ENCODE measurements around the gene IFT172.

DNA sequence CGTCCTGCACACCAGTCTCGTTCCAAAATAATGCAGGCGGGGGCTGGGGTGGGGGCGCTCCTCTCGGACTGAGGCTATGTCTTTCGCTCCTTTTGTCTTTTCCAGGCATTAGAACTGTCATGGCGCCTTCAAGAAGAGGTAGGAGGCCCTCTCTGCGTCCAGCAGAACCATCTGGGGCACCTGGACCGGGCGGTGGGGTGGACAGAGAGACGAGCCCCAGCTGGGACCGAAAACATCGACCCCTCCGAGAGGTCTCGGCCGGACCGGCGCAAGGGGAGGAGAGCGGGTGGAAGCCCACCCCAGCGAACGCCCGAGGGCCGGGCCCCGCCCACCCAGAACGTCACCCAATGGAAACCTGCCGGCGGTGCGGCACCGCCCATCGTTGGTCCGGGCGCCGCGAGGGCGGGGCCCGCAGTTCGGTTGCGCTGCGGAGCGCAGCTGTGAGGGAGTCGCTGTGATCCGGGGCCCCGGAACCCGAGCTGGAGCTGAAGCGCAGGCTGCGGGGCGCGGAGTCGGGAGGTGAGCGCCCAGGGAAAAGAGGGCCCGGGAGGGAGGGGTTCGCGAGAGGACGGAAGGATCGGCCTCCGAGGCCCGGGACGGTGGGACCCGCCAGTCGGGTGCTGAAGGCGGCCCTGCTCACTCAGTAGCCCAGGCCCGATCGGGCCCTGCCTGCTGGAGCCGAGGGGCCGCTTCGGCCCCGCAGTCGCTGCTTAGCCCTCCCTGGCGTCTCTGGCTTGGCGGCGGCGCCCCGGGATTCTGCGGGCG lies 61.1 kb downstream of the IFT172 start, which contains the start of gene NRBP1:
- TF ChIP-seq MYC (IDR thresholded peaks at IDR 0.05; ENCODE audit: low read depth, low read length), result no peak
- peak; percentile 84 for TF ChIP-seq POLR2A (IDR thresholded peaks at IDR 0.05; ENCODE audit: low read depth, low read length)
- TF ChIP-seq POLR2AphosphoS5 (IDR thresholded peaks at IDR 0.05; ENCODE audit: insufficient read depth, low read depth, low read length), result peak; percentile 86
- TF ChIP-seq CTCF (IDR thresholded peaks at IDR 0.05; ENCODE audit: extremely low read depth in 1 of 2, insufficient read depth in 1 of 2, low read depth in 1 of 2, low read length in 2 of 2), result no peak
- peak; percentile 63 for TF ChIP-seq FOS (IDR thresholded peaks at IDR 0.05; ENCODE audit: borderline replicate concordance, insufficient read depth, low read length)
- no peak for TF ChIP-seq EZH2 (IDR thresholded peaks at IDR 0.05; ENCODE audit: borderline replicate concordance, low read depth, low read length, severe bottlenecking)
- TF ChIP-seq, protein P1, sequence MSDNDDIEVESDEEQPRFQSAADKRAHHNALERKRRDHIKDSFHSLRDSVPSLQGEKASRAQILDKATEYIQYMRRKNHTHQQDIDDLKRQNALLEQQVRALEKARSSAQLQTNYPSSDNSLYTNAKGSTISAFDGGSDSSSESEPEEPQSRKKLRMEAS (IDR thresholded peaks at IDR 0.05; ENCODE audit: insufficient read depth, insufficient read length), result no peak
- TF ChIP-seq JUN (IDR thresholded peaks at IDR 0.05; ENCODE audit: borderline replicate concordance, insufficient read depth, insufficient read length, low read depth), result no peak
- TF ChIP-seq GATA2 (IDR thresholded peaks at IDR 0.05; ENCODE audit: insufficient read depth, insufficient read length, low read depth, low read length), result no peak
